Natural killer cell treated with Interleukin-12 subunit alpha and Interleukin-12 subunit beta and Interleukin-15 and Interleukin-18, amount 100 ng/mL, for 72 hours (primary cell): ENCODE measurements around the gene TCF3. TPM values are rescaled to one million over a fixed set of nuclear protein-coding genes. Genes with fewer than 3 reads are reported as not detected.
A peak's percentile ranks its signal among the peaks of the same experiment; 100 is the strongest.
"Not testable (repeated sequence)": the region's sequence is repeated elsewhere in the genome, so short reads cannot be mapped to it uniquely, and the experiment has no call there.

Source experiments
- ATAC-seq, 2 donors: fragments of 150-1000 bp; cut with Tn5 transposase in 1 of 2; sonication (Bioruptor Pico), chemical (Tn5 transposase) in 1 of 2; 2 replicates each; pipeline ENCODE4 v1.10.0; 2021
- DNase-seq: peaks from one replicate; pipeline ENCODE4 v3.0.0; 2022; ENCODE audit warnings: low spot score
- H3K27ac Mint-ChIP-seq, 2 donors: 1 replicate in 1 of 2; 2 replicates in 1 of 2; pipeline ENCODE4 v1.8.0; 2022; ENCODE audit warnings: mixed read lengths in 2 of 2, mild to moderate bottlenecking in 1 of 2, moderate library complexity in 1 of 2
- H3K27me3 Mint-ChIP-seq, 2 donors: 1 replicate in 1 of 2; 2 replicates in 1 of 2; pipeline ENCODE4 v1.8.0; 2022; ENCODE audit warnings: mixed read lengths in 2 of 2
- H3K36me3 Mint-ChIP-seq: one replicate; pipeline ENCODE4 v1.8.0; 2022; ENCODE audit warnings: mixed read lengths
- H3K4me1 Mint-ChIP-seq, 2 donors: 1 replicate in 1 of 2; 2 replicates in 1 of 2; pipeline ENCODE4 v1.8.0; 2022; ENCODE audit warnings: low read depth in 2 of 2, mixed read lengths in 2 of 2, mild to moderate bottlenecking in 1 of 2
- H3K4me3 Mint-ChIP-seq: one replicate; pipeline ENCODE4 v1.8.0; 2022; ENCODE audit warnings: mixed read lengths
- H3K9me3 Mint-ChIP-seq: 2 replicates; pipeline ENCODE4 v1.8.0; 2022; ENCODE audit warnings: mixed read lengths
- total RNA-seq, 2 donors: library from RNA; stranded (reverse); gene quantifications; one replicate each; pipeline ENCODE4 v1.2.3, GENCODE V29; 2022

Gene TCF3
- total RNA-seq, 2 donors from 2014 or later: 60.4 to 87.9 TPM

- no peaks in the 10 kb centered on the region for H3K27me3 Mint-ChIP-seq
- no peaks in the 10 kb centered on the region for H3K36me3 Mint-ChIP-seq
- peaks cover 13 to 18% of the 10 kb centered on the region in 2 donors for H3K4me1 Mint-ChIP-seq
- no peak for ATAC-seq
- peak overlapping the region; percentile 82 for H3K4me3 Mint-ChIP-seq
- peak; percentile 63 for DNase-seq
- peak overlapping the region; percentile 63 to 79 for H3K27ac Mint-ChIP-seq
- H3K9me3 Mint-ChIP-seq: no peaks in the 10 kb centered on the region
Observed at GRCh38 chr19:1651568-1652291, 685 bp downstream of the TCF3 start.

GRCh38 chr19:1650650-1651567 is 1.5 kb downstream of the TCF3 start:
- H3K9me3 Mint-ChIP-seq: no peaks in the 10 kb centered on the region
- peak overlapping the region; percentile 63 to 79 for H3K27ac Mint-ChIP-seq
- DNase-seq (peak; percentile 73), ATAC-seq (no peak)
- H3K27me3 Mint-ChIP-seq: no peaks in the 10 kb centered on the region
- peaks cover 13 to 18% of the 10 kb centered on the region in 2 donors for H3K4me1 Mint-ChIP-seq
- H3K36me3 Mint-ChIP-seq: no peaks in the 10 kb centered on the region
- H3K4me3 Mint-ChIP-seq: peak overlapping the region; percentile 82

GRCh38 chr19:1649706-1650649 is 2.4 kb downstream of the TCF3 start:
- peak; percentile 39 for DNase-seq
- Mint-ChIP-seq H3K27me3 (no peaks in the 10 kb centered on the region), H3K27ac (peak overlapping the region; percentile 63 to 79), H3K4me3 (peak overlapping the region; percentile 82), H3K36me3 (no peaks in the 10 kb centered on the region), H3K4me1 (peaks cover 16 to 18% of the 10 kb centered on the region in 2 donors), H3K9me3 (no peaks in the 10 kb centered on the region)
- ATAC-seq: no peak

GRCh38 chr19:1648920-1649541 is 3.4 kb downstream of the TCF3 start:
- H3K27me3 Mint-ChIP-seq: no peaks in the 10 kb centered on the region
- ATAC-seq (no peak), DNase-seq (peak; percentile 56)
- no peak overlapping the region for H3K4me3 Mint-ChIP-seq
- H3K36me3 Mint-ChIP-seq: no peaks in the 10 kb centered on the region
- H3K9me3 Mint-ChIP-seq: no peaks in the 10 kb centered on the region
- peaks cover 16 to 18% of the 10 kb centered on the region in 2 donors for H3K4me1 Mint-ChIP-seq
- peak overlapping the region in 1 of 2 donors; percentile 45 for H3K27ac Mint-ChIP-seq

- peaks cover 16 to 18% of the 10 kb centered on the region in 2 donors for H3K4me1 Mint-ChIP-seq
- ATAC-seq (no peak), DNase-seq (peak; percentile 51)
- no peak overlapping the region for H3K27ac Mint-ChIP-seq
- no peaks in the 10 kb centered on the region for H3K9me3 Mint-ChIP-seq
- H3K27me3 Mint-ChIP-seq: no peaks in the 10 kb centered on the region
- no peaks in the 10 kb centered on the region for H3K36me3 Mint-ChIP-seq
- H3K4me3 Mint-ChIP-seq: no peak overlapping the region
Observed at GRCh38 chr19:1648459-1648849, 4.0 kb downstream of the TCF3 start.

GRCh38 chr19:1647501-1648458 is 4.6 kb downstream of the TCF3 start:
- Mint-ChIP-seq H3K27ac (no peak overlapping the region), H3K4me3 (no peak overlapping the region), H3K4me1 (peaks cover 16 to 18% of the 10 kb centered on the region in 2 donors), H3K36me3 (no peaks in the 10 kb centered on the region), H3K27me3 (no peaks in the 10 kb centered on the region), H3K9me3 (no peaks in the 10 kb centered on the region)
- DNase-seq (no peak), ATAC-seq (no peak)

GRCh38 chr19:1646659-1647453 is 5.6 kb downstream of the TCF3 start:
- DNase-seq (no peak), ATAC-seq (no peak)
- Mint-ChIP-seq H3K4me1 (peaks cover 16 to 18% of the 10 kb centered on the region in 2 donors), H3K36me3 (no peaks in the 10 kb centered on the region), H3K9me3 (no peaks in the 10 kb centered on the region), H3K27me3 (no peaks in the 10 kb centered on the region), H3K4me3 (no peak overlapping the region), H3K27ac (no peak overlapping the region)

- H3K9me3 Mint-ChIP-seq: no peaks in the 10 kb centered on the region
- DNase-seq (no peak), ATAC-seq (no peak)
- no peak overlapping the region for H3K27ac Mint-ChIP-seq
- peaks cover 16 to 18% of the 10 kb centered on the region in 2 donors for H3K4me1 Mint-ChIP-seq
- no peaks in the 10 kb centered on the region for H3K27me3 Mint-ChIP-seq
- no peaks in the 10 kb centered on the region for H3K36me3 Mint-ChIP-seq
- no peak overlapping the region for H3K4me3 Mint-ChIP-seq
Observed at GRCh38 chr19:1646149-1646548, 6.3 kb downstream of the TCF3 start.

GRCh38 chr19:1645299-1645698 is 7.1 kb downstream of the TCF3 start:
- Mint-ChIP-seq H3K36me3 (no peaks in the 10 kb centered on the region), H3K27ac (no peak overlapping the region), H3K9me3 (no peaks in the 10 kb centered on the region), H3K27me3 (no peaks in the 10 kb centered on the region), H3K4me3 (no peak overlapping the region), H3K4me1 (peaks cover 10 to 11% of the 10 kb centered on the region in 2 donors)
- DNase-seq: no peak
- no peak for ATAC-seq

- H3K36me3 Mint-ChIP-seq: peaks cover 6% of the 10 kb centered on the region
- no peak overlapping the region for H3K27ac Mint-ChIP-seq
Observed at GRCh38 chr19:1644070-1644469, 8.3 kb downstream of the TCF3 start.

GRCh38 chr19:1640893-1641448 is 11.4 kb downstream of the TCF3 start:
- ATAC-seq, H3K36me3 Mint-ChIP-seq, H3K9me3 Mint-ChIP-seq, H3K27me3 Mint-ChIP-seq, H3K27ac Mint-ChIP-seq, H3K4me1 Mint-ChIP-seq, H3K4me3 Mint-ChIP-seq, DNase-seq: not testable (repeated sequence)

More at GRCh38 chr19:1644070-1644469, 8.3 kb downstream of the TCF3 start:
- no peaks in the 10 kb centered on the region for H3K27me3 Mint-ChIP-seq
- H3K4me3 Mint-ChIP-seq: no peak overlapping the region
- no peaks in the 10 kb centered on the region for H3K9me3 Mint-ChIP-seq
- H3K4me1 Mint-ChIP-seq: peaks cover 3 to 6% of the 10 kb centered on the region in 2 donors
- no peak for ATAC-seq
- no peak for DNase-seq
